Measurements from ENCODE around the gene RPS3.
"Not testable (repeated sequence)": the region's sequence is repeated elsewhere in the genome, so short reads cannot be mapped to it uniquely, and the experiment has no call there.

Gene RPS3

DNA sequence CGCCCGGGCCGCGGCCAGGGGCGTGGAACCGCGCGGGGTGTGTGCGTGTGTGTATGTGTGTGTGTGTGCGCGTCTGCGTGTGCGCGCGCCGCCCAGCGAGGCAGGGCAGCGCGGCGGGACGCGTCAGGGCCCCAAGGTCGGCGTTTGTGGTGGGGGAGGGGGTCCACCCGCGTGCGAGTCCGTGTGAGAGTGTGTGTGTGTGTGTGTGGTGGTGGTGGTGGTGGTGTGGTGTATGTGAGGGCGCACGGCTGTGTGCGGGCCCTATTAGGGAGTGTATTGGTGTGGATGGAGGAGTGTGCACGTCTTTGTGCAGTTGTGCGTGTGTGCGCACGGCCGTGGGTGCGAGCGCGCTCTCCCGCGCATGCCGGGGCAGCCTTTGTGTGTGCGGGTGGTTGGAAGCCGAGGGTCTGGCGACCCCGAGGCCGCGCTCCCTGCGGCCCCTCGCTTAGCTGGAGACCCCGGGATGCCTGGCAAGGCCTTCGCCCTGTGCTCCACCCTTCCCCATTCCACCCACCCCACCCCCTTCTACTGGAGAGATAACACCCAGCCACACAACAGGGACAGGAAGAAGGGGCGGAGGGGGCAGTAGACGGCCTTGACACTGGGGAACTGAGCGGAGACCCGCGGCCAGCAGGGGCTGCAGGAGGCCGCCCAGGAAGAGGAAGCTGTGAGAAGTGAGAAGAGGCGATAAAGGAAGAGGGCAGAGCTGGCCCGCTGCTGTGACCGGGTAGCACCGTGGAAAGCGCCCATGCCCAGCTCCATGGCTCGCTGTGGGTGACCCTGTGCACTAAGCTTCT, 47.3 kb upstream of the RPS3 start:
- TF ChIP-seq, protein P1, sequence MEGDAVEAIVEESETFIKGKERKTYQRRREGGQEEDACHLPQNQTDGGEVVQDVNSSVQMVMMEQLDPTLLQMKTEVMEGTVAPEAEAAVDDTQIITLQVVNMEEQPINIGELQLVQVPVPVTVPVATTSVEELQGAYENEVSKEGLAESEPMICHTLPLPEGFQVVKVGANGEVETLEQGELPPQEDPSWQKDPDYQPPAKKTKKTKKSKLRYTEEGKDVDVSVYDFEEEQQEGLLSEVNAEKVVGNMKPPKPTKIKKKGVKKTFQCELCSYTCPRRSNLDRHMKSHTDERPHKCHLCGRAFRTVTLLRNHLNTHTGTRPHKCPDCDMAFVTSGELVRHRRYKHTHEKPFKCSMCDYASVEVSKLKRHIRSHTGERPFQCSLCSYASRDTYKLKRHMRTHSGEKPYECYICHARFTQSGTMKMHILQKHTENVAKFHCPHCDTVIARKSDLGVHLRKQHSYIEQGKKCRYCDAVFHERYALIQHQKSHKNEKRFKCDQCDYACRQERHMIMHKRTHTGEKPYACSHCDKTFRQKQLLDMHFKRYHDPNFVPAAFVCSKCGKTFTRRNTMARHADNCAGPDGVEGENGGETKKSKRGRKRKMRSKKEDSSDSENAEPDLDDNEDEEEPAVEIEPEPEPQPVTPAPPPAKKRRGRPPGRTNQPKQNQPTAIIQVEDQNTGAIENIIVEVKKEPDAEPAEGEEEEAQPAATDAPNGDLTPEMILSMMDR (IDR thresholded peaks at IDR 0.05; ENCODE audit: extremely low read depth, insufficient read depth, missing control alignments), result no peak
- in situ Hi-C loops (cut with MboI; ENCODE audit: low pct_unique_long_range_greater_than_20kb, low sequenced_read_pairs, unreplicated experiment), result no loop called here
- peak; percentile 75 for DNase-seq (ENCODE audit: low spot score)

DNA sequence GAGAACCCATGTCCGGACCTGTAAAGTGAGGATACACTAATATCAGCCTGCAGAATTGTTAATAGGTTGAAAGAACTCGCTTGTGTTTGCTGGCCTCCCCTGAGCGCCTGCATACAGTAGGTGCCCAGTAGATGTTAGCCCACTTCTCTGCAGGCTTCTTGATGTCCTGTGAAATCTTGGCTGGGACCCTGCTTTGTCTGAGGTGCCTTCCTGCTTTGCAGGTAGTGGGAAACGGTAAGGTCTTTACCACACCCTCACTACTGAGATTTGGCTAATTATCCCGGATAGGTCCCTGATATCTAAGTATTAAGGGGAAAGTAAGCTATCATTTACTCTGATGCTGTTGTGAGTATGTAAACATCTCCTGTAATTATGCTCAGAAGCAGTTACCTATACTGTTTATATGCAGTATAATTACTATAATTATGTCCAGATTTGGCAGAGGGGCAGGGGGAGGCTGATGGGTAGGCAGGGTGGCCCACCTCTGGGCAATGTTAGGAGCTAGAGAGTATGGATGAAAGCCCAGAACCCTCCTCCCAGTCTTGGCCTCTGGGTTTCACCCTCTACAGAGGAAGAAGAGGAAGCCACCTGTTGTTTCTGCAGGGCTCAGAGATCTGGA, 46.6 kb upstream of the RPS3 start:
- no peak for DNase-seq (ENCODE audit: low spot score)
- TF ChIP-seq, protein P1 (IDR thresholded peaks at IDR 0.05; ENCODE audit: extremely low read depth, insufficient read depth, missing control alignments), result no peak
- in situ Hi-C loops (cut with MboI; ENCODE audit: low pct_unique_long_range_greater_than_20kb, low sequenced_read_pairs, unreplicated experiment), result no loop called here

DNA sequence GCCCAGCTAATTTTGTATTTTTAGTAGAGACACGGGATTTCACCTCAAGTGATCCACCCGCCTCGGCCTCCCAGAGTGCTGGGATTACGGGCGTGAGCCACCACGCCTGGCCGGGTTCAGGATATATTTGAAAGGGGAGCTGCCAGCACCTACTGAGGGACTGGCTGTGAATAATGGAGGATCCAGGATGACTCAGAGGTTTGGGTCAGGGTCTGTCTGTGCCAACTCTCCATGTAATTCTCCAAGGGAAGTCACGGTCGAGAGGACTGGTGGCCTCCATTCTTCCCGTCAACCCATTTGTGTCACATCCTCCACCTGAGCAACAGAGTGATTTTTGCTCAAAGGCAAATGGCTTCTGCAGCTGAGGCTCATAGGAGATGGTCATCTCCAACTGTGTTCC, 44.3 kb upstream of the RPS3 start:
- no peak for DNase-seq (ENCODE audit: low spot score)
- TF ChIP-seq, protein P1 (IDR thresholded peaks at IDR 0.05; ENCODE audit: extremely low read depth, insufficient read depth, missing control alignments), result no peak
- in situ Hi-C loops (cut with MboI; ENCODE audit: low pct_unique_long_range_greater_than_20kb, low sequenced_read_pairs, unreplicated experiment), result no loop called here

DNA sequence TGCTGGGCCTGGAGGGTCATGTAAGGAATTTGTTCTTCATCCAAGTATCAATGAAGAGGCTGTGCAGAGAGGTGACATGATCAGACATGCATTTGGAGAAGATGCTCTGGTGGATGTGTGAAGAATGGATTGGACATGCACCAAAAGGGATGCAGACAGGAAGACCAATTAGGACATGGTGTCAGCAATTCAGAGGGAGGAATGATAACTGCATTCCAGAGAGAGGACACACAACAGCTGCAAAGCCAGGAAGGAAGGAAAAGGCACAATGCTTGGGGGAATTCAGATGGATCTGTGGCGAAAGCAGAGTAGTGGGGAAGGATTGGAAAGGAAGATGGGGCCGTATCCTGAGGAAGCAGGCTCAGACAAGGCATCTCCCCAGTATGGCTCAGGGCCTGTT, 42.7 kb upstream of the RPS3 start:
- DNase-seq (ENCODE audit: low spot score), result no peak
- in situ Hi-C loops (cut with MboI; ENCODE audit: low pct_unique_long_range_greater_than_20kb, low sequenced_read_pairs, unreplicated experiment), result no loop called here
- TF ChIP-seq, protein P1 (IDR thresholded peaks at IDR 0.05; ENCODE audit: extremely low read depth, insufficient read depth, missing control alignments), result no peak

DNA sequence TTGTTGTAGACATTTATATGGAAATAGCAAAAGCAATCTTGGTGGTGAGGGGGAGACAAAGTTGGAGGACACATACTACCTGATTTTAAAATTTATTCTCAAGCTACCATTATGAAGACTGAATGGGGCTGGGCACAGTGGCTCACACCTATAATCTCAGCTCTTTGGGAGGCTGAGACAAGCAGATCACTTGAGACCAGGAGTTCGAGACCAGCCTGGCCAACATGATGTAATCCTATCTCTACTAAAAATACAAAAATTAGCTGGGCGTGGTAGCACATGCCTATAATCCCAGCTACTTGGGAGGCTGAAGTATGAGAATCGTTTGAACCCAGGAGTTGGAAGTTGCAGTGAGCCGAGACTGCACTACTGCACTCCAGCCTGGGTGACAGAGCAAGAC, 37.0 kb upstream of the RPS3 start:
- DNase-seq (ENCODE audit: low spot score); in situ Hi-C loops (cut with MboI; ENCODE audit: low pct_unique_long_range_greater_than_20kb, low sequenced_read_pairs, unreplicated experiment): not testable (repeated sequence)

DNA sequence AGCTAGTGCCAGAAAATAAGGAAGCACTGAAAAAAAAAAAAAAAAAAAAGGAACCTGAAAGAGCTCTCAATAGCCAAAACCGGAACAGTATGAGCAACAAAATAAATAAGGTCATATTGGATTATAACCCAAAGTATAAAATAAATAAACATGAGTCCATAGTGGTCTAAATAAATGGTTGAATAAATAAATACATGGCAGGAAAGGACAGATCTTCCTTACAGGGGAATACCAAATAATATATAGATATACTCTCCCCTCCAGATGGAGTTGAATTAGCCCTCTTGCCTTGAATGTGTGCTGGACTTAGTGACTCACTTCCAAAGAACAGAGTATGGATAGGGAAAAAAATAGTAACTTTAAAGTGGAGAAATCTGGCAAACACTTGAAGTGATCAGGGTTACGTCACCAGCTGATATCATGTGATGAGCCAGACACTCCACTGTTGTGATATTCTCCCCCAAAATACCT, 33.6 kb upstream of the RPS3 start:
- no peak for DNase-seq (ENCODE audit: low spot score)
- TF ChIP-seq, protein P1 (IDR thresholded peaks at IDR 0.05; ENCODE audit: extremely low read depth, insufficient read depth, missing control alignments), result no peak
- in situ Hi-C loops (cut with MboI; ENCODE audit: low pct_unique_long_range_greater_than_20kb, low sequenced_read_pairs, unreplicated experiment), result no loop called here

DNA sequence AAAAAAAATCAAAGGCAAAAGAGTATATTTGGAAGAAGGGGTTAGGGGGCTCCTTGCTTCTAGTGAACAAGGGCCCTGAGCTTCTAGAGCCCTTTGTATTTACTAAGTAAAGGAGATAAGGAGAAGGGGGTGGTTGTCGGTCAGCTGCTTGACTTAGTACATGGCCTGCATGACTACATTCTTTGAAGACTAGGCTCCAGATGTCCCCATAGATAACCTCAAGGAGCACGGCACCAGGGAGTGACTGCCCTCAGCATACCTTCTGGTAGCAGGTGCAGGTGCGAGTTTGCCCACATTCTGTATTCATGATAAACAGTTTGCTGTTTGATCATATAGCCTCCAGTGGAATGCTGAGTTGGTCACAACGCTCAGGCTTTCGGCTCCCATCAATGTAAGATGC, 32.5 kb upstream of the RPS3 start:
- DNase-seq (ENCODE audit: low spot score); in situ Hi-C loops (cut with MboI; ENCODE audit: low pct_unique_long_range_greater_than_20kb, low sequenced_read_pairs, unreplicated experiment): not testable (repeated sequence)
